Stomach (tissue), 9 donors: ENCODE data around the gene CEP170. TPM values are rescaled to one million over a fixed set of nuclear protein-coding genes. Genes with fewer than 3 reads are reported as not detected.

Experiments used
- DNase-seq, 2 donors: peaks; one replicate each; pipeline versions ENCODE4 v3.0.0 to v3.0.0-alpha.2; 2013 to 2019
- H3K27ac ChIP-seq, 5 donors: fragments of 200-600 bp in 4 of 5; sonication (generic) in 4 of 5; one replicate each; pipeline ENCODE4 v1.5.1; 2013 to 2019; ENCODE audit warnings: mild to moderate bottlenecking in 1 of 5, moderate library complexity in 1 of 5
- H3K27me3 ChIP-seq, 3 donors: fragments of 200-600 bp; sonication (generic); one replicate each; pipeline ENCODE4 v1.5.1; 2017 to 2019; ENCODE audit warnings: mixed run types in 1 of 3
- H3K36me3 ChIP-seq, 4 donors: fragments of 200-600 bp; sonication (generic); 1 replicate in 3 of 4; 2 replicates in 1 of 4; pipeline ENCODE4 v1.5.1; 2016 to 2019
- H3K4me1 ChIP-seq, 4 donors: fragments of 200-600 bp; sonication (generic); one replicate each; pipeline ENCODE4 v1.5.1; 2016 to 2019
- H3K4me3 ChIP-seq, 4 donors: fragments of 200-600 bp; sonication (generic) in 3 of 4; one replicate each; pipeline ENCODE4 v1.5.1; 2016 to 2019; ENCODE audit warnings: mild to moderate bottlenecking in 1 of 4
- H3K9me3 ChIP-seq, 4 donors: fragments of 200-600 bp; sonication (generic); one replicate each; pipeline ENCODE4 v1.5.1; 2016 to 2019
- CTCF ChIP-seq, 7 experiments: fragments of 450-650 bp in 4 of 7; fragments of 200-600 bp in 3 of 7; sonication (generic) in 3 of 7; IDR thresholded peaks; one replicate each; pipeline ENCODE4 v1.5.1; 2016 to 2019; ENCODE audit warnings: antibody characterized with exemption in 7 of 7, control low read depth in 2 of 7, mild to moderate bottlenecking in 1 of 7
- EP300 ChIP-seq: sonication (generic); formaldehyde crosslinking; IDR thresholded peaks from one replicate; pipeline ENCODE4 v1.6.1; 2017; ENCODE audit warnings: antibody characterized with exemption
- POLR2A ChIP-seq, 4 donors: fragments of 450-650 bp; IDR thresholded peaks; one replicate each; pipeline ENCODE4 v1.6.1; 2016; ENCODE audit warnings: antibody characterized with exemption in 4 of 4, control low read depth in 2 of 4, mild to moderate bottlenecking in 1 of 4, moderate library complexity in 1 of 4
- POLR2AphosphoS5 ChIP-seq, 3 donors: sonication (generic); formaldehyde crosslinking; IDR thresholded peaks; one replicate each; pipeline ENCODE4 v1.6.1; 2016; ENCODE audit warnings: antibody characterized with exemption in 3 of 3
- WGBS, 5 donors: extraction: QIAGEN DNeasy Blood & Tissue Kit in 3 of 5; methylation state at CpG; one replicate each; pipeline versions ENCODE4 v1.1.5 to v1.1.7; 2013 to 2018; 5-methylcytosine and 5-hydroxymethylcytosine counted together
- intact Hi-C: fragments of 100-400 bp; cut with DNase I; formaldehyde crosslinking; loops from one replicate; pipeline ENCODE4 v1.15.1; 2023; ENCODE audit warnings: low total_unique reads
- polyA plus RNA-seq, 3 donors: library from polyadenylated mRNA; stranded (reverse); fragments of 200-250 nt; gene quantifications; one replicate each; pipeline ENCODE4 v1.2.3, GENCODE V29; 2013
- total RNA-seq, 5 donors: library from RNA; depleted of rRNA; stranded (reverse); fragments of >200 nt; gene quantifications; one replicate each; pipeline versions ENCODE4 v1.1.0 to v1.2.3, GENCODE V29; 2014 to 2016
- donor health status: healthy with polysubstance abuse.
- donor health status: Bipolar disorder and iron deficiency.
- donor health status: healthy.

CEP170 gene
- total and polyA plus RNA-seq, 8 donors: 0.87 to 71.0 (median 12.9) TPM

- peaks cover 4 to 70% (median 57%) of the 10 kb centered on the region in 4 donors for H3K36me3 ChIP-seq
- no peak for TF ChIP-seq CTCF (IDR thresholded peaks at IDR 0.05)
- no peak for TF ChIP-seq POLR2AphosphoS5 (IDR thresholded peaks at IDR 0.05)
- TF ChIP-seq EP300: no peak
- TF ChIP-seq POLR2A (IDR thresholded peaks at IDR 0.05): no peak
- H3K27me3 ChIP-seq: no peaks in the 10 kb centered on the region
- H3K4me1 ChIP-seq: peaks cover 10 to 39% (median 23%) of the 10 kb centered on the region in 4 donors
- H3K9me3 ChIP-seq: no peaks in the 10 kb centered on the region
- intact Hi-C loops: no loop called here
- H3K4me3 ChIP-seq: no peak overlapping the region
- no peak for DNase-seq
- no peak overlapping the region for H3K27ac ChIP-seq
These were observed 17.3 kb upstream of the CEP170 start for GRCh38 chr1:243272401-243272800.

- intact Hi-C loops: no loop called here
- Histone ChIP-seq H3K4me1 (peaks cover 10 to 40% (median 25%) of the 10 kb centered on the region in 4 donors), H3K27me3 (no peaks in the 10 kb centered on the region), H3K36me3 (peaks cover 4 to 66% (median 53%) of the 10 kb centered on the region in 4 donors), H3K27ac (no peak overlapping the region), H3K9me3 (no peaks in the 10 kb centered on the region), H3K4me3 (no peak overlapping the region)
- 86 to 94% (median 90%) methylated on average over 1 of the region's 1 CpG for whole genome bisulfite sequencing, 5 donors
- TF ChIP-seq POLR2AphosphoS5 (IDR thresholded peaks at IDR 0.05) (no peak), POLR2A (IDR thresholded peaks at IDR 0.05) (no peak), EP300 (no peak), CTCF (IDR thresholded peaks at IDR 0.05) (no peak)
- DNase-seq: no peak
These were observed 16.9 kb upstream of the CEP170 start for GRCh38 chr1:243271996-243272395.

GRCh38 chr1:243270097-243270864 is 15.2 kb upstream of the CEP170 start:
- Histone ChIP-seq H3K4me3 (no peak overlapping the region), H3K4me1 (peaks cover 10 to 46% (median 26%) of the 10 kb centered on the region in 4 donors), H3K36me3 (peaks cover 4 to 50% (median 36%) of the 10 kb centered on the region in 4 donors), H3K27ac (no peak overlapping the region), H3K9me3 (no peaks in the 10 kb centered on the region), H3K27me3 (no peaks in the 10 kb centered on the region)
- DNase-seq: no peak
- 76 to 86% (median 80%) methylated on average over 6 of the region's 6 CpGs for WGBS, 5 donors
- TF ChIP-seq CTCF (IDR thresholded peaks at IDR 0.05): no peak
- TF ChIP-seq EP300: no peak
- no peak for TF ChIP-seq POLR2A (IDR thresholded peaks at IDR 0.05)
- no peak for TF ChIP-seq POLR2AphosphoS5 (IDR thresholded peaks at IDR 0.05)
- intact Hi-C loops: no loop called here

- H3K36me3 ChIP-seq: peaks cover 0 to 41% (median 27%) of the 10 kb centered on the region in 4 donors
- peak overlapping the region in 1 of 5 donors; percentile 74 for H3K27ac ChIP-seq
- H3K27me3 ChIP-seq: no peaks in the 10 kb centered on the region
- intact Hi-C loops: no loop called here
- DNase-seq: no peak
- H3K4me1 ChIP-seq: peaks cover 10 to 55% (median 28%) of the 10 kb centered on the region in 4 donors
- WGBS, 5 donors: 87 to 100% (median 95%) methylated on average over 4 of the region's 4 CpGs
- no peak for TF ChIP-seq EP300
- TF ChIP-seq CTCF (IDR thresholded peaks at IDR 0.05): no peak
- no peak for TF ChIP-seq POLR2AphosphoS5 (IDR thresholded peaks at IDR 0.05)
- no peak for TF ChIP-seq POLR2A (IDR thresholded peaks at IDR 0.05)
- H3K9me3 ChIP-seq: no peaks in the 10 kb centered on the region
- H3K4me3 ChIP-seq: no peak overlapping the region
These were observed 14.3 kb upstream of the CEP170 start for GRCh38 chr1:243269461-243269801.
